Muscle layer of colon (tissue), 2 donors: ENCODE measurements around the gene EHD1.

Source experiments
- H3K27ac ChIP-seq: one replicate; pipeline ENCODE4 v1.7.0; 2013; ENCODE audit warnings: low read depth, mild to moderate bottlenecking, low read length, moderate library complexity
- H3K27me3 ChIP-seq, 2 donors: one replicate each; pipeline ENCODE4 v1.7.0; 2013; ENCODE audit warnings: low read length in 2 of 2, mild to moderate bottlenecking in 2 of 2; ENCODE audit not compliant: insufficient read depth in 2 of 2, control insufficient read depth in 1 of 2
- H3K36me3 ChIP-seq: one replicate; pipeline ENCODE4 v1.7.0; 2013; ENCODE audit warnings: mild to moderate bottlenecking, low read length; ENCODE audit not compliant: insufficient read depth
- H3K4me1 ChIP-seq: one replicate; pipeline ENCODE4 v1.7.0; 2013; ENCODE audit warnings: mild to moderate bottlenecking, low read length; ENCODE audit not compliant: insufficient read depth
- H3K4me3 ChIP-seq, 2 donors: one replicate each; pipeline ENCODE4 v1.7.0; 2013; ENCODE audit warnings: low read length in 2 of 2, low read depth in 1 of 2, mild to moderate bottlenecking in 1 of 2, moderate library complexity in 1 of 2
- H3K9ac ChIP-seq: one replicate; pipeline ENCODE4 v1.7.0; 2013; ENCODE audit warnings: low read length
- H3K9me3 ChIP-seq: one replicate; pipeline ENCODE4 v1.7.0; 2013; ENCODE audit warnings: mild to moderate bottlenecking, low read length
- donor health status: abdominal sarcoma.
- donor health status: Adenocarcinoma of cecum.

EHD1 gene

DNA sequence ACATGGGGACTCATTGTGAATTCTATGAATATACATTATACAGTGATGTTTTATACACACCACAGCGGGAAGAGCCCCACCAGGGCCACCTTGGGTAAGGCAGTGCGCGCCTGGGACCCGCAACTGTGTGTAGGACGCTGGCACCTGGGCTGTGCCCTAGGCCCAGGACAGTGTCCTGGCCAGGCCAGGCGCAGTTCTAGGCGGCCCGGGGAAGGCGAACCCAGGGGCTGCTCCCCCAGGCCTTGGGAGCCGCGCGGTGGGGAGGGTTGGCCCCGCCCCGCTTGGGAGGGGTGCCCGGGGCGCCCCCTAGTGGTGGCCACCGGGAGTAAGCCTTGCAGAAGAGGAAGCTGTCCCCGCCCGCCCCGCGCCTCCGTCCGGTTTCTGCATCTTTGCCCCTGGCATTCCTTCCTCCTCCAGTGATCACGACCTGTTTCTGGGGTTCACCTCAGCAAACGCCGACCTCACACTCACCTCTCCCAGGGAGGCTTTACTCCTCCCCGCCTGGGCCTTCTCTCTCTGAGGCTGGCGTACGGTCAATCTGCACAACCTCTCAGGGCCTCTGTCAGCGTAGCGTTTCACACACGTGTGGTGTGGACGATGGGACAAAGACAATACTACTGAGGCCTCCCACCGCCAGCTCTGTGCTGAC, 9.5 kb upstream of the EHD1 start:
- Histone ChIP-seq H3K4me1 (peaks cover 10% of the 10 kb centered on the region), H3K27ac (peak overlapping the region; percentile 37), H3K4me3 (peak overlapping the region; percentile 24 to 70), H3K9me3 (no peaks in the 10 kb centered on the region), H3K9ac (peak overlapping the region; percentile 53), H3K27me3 (no peaks in the 10 kb centered on the region), H3K36me3 (no peaks in the 10 kb centered on the region)

DNA sequence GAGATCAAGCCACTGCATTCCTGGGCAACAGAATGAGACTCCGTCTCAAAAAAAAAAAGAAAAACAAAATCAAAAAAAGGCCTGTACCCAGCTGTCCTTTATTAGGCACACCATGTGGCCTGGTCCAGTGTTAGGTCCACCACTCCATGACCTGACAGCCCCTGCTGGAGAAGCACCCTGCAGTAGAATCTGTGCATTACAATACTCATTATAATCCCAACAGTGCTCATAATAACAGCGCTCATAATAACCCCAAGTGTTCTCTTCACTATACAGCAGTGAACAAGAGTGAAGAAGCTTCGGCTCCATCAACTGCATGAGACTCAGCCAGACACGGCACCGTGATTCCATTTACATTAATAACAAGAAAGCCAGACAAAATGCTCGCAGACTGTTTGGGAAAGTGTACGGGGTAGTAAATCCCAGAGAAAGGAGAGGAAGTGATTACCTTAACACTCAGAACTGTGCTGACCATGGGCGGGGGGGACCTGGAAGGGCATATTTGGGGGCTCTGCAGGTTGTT, 8.9 kb upstream of the EHD1 start:
- Histone ChIP-seq H3K36me3 (no peaks in the 10 kb centered on the region), H3K9ac (peak overlapping the region; percentile 53), H3K27ac (peak overlapping the region; percentile 37), H3K4me1 (peaks cover 10% of the 10 kb centered on the region), H3K4me3 (peak overlapping the region in 1 of 2 donors; percentile 70), H3K9me3 (no peaks in the 10 kb centered on the region), H3K27me3 (no peaks in the 10 kb centered on the region)

DNA sequence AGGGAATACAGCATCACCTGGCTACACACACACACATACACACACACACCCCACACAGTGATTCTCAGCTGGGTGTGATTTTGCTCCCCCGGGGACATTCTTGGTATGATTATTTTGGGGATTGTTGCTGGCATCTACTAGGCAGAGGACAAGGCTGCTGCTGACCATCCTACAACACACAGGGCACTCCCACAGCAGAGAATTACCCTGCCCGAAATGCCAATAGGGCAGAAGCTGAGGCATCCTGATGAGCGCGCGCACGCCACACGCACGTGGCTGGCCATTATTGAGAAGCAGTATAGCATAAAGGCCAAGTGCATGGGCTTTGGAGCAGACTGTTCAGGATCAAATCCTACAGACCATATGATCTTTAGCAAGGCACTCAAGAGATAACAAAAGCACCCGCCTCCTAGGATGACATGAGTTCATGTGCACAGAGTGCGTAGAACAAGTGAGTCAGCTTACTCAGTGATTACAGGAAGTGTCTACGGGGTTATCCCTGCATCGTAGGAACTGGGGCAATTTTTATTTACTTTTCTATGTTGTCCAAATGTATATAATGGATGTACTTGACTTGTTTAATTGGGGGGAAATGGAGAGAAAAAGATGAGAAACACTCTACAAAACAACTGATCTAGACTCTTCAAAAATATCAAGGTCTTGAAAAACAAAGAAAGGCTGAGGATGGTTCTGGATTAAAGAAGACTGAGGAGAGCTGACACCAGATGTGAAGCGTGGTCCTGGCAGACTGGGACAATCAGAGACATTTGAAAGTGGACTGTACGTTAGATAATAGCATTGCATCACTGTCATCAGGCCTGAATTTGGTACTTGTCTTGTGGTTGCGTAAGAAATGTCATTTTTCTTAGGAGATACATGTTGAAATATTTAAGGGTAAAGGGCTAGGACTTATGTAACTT, 7.2 kb upstream of the EHD1 start:
- H3K9ac ChIP-seq: no peak overlapping the region
- H3K27ac ChIP-seq: no peak overlapping the region
- H3K9me3 ChIP-seq: no peaks in the 10 kb centered on the region
- H3K4me1 ChIP-seq: peaks cover 10% of the 10 kb centered on the region
- no peaks in the 10 kb centered on the region for H3K36me3 ChIP-seq
- H3K4me3 ChIP-seq: no peak overlapping the region
- no peaks in the 10 kb centered on the region for H3K27me3 ChIP-seq

DNA sequence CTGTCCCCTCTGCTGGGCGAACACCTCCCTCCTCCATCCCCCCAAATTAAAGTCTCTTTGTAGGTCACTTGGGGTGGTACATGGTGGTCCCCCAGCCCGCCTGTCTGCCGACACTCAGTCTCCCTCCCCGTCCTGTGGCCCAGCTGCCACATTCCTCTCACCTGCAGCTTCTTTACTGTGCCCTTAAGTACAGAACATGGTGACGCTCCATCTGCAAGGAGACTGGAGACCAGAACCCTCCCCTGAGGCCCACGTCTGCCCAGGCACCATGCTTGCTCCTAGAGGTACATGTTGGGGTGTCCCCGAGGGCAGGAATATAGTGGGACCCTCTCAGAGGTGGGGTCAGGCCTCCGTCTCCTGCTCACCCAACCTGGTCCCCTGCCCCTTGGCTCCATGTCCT, 5.6 kb upstream of the EHD1 start:
- Histone ChIP-seq H3K9me3 (no peaks in the 10 kb centered on the region), H3K4me1 (peaks cover 19% of the 10 kb centered on the region), H3K36me3 (no peaks in the 10 kb centered on the region), H3K9ac (no peak overlapping the region), H3K27ac (no peak overlapping the region), H3K27me3 (no peaks in the 10 kb centered on the region), H3K4me3 (no peak overlapping the region)

DNA sequence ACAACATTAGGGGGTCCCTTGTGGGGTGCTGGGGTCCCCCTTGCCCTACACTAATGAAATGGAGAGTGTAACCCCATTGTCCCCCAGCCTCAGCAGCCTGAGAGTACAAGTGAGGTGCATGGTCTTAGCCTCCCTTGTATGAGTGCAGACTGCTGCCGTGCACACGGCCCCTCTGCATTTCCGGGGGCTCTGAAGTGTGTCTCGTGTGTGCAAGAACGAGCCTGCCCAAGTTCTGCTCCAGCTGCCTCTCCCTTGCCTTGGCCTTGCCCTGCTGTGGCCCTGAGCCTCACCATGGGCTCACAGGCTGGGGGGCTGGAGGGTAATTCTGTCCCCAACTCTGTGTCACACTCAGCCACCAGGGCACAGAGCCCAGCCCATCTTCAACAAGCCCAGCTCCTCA, 5.2 kb upstream of the EHD1 start:
- Histone ChIP-seq H3K9ac (no peak overlapping the region), H3K36me3 (no peaks in the 10 kb centered on the region), H3K4me3 (no peak overlapping the region), H3K4me1 (peaks cover 19% of the 10 kb centered on the region), H3K27me3 (no peaks in the 10 kb centered on the region), H3K9me3 (no peaks in the 10 kb centered on the region), H3K27ac (no peak overlapping the region)

DNA sequence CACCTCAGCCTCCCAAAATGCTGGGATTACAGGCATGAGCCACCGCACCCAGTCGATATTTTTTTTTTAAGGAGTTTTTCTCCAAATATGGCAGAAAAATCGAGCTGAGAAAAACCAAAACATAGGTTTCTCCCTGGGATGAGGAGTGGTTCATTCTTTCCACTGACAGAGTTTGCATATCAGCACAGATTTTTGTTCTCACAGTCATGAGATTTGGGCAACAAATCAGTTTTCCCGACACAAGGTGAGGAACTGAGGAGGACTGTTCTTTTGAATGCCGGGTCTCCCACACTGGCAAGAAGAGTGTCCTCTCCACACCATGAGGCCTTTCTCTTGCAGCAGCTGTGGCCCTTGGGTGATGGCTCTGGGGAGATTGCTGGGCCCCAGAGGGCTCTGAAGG, 3.8 kb upstream of the EHD1 start:
- H3K27ac ChIP-seq: no peak overlapping the region
- peaks cover 10% of the 10 kb centered on the region for H3K4me1 ChIP-seq
- no peaks in the 10 kb centered on the region for H3K9me3 ChIP-seq
- H3K9ac ChIP-seq: no peak overlapping the region
- H3K27me3 ChIP-seq: no peaks in the 10 kb centered on the region
- no peak overlapping the region for H3K4me3 ChIP-seq
- H3K36me3 ChIP-seq: no peaks in the 10 kb centered on the region

DNA sequence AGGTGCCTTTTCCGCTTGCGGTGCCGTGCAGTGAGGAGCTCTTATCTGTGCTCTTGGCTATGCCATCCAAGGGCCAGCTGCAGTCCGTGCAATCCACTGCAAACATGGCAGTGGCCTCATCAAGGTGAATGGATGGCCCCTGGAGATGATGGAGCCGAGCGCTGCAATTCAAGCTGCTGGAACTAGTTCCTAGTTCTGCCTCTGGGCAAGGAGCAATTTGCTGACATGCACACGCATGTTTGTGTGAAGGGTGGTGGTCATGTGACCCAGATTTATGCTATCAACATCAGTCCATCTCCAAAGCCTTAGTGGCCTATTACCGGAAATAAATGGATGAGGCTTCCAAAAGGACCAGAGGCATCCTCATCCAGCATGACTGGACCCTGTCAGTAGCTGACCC, 3.1 kb upstream of the EHD1 start:
- no peak overlapping the region for H3K4me3 ChIP-seq
- H3K9me3 ChIP-seq: no peaks in the 10 kb centered on the region
- H3K27ac ChIP-seq: no peak overlapping the region
- H3K36me3 ChIP-seq: no peaks in the 10 kb centered on the region
- H3K4me1 ChIP-seq: peaks cover 15% of the 10 kb centered on the region
- no peaks in the 10 kb centered on the region for H3K27me3 ChIP-seq
- no peak overlapping the region for H3K9ac ChIP-seq

DNA sequence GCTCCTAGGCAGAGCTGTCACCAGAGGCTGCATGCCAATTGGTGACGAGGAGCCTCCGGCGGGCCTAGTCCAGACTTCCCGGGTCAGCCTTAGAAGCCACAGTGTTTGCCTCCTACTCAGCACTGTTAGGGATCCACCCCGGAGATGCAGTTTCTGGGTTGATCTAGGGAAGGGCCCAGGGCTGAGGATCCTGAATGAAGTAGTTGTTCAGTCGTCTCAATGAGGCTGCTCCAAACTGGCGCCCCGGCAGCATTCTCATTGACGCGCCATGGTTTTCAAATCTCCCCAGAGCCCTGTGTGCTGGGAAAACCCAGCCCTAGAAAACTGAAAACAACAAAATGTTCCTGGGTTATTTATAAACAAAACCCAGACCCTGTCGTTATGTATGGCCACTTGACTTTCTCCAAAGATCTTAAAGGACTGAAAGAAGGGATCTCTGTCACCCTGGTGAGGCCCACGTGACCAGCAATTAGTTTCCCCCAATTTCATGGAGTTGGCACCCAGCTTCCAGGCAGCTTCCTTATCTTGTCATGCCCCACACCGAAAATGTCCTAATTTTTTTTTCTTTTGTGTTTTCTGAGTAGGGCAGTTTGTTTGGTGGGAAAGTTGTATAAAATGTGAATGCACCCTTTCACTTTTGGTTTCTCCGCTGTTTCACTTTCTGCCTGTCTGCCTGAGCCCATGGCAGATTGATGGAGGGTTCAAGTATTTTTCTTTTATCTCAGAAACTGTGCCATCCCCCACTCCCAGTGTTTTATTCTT, 2.0 kb upstream of the EHD1 start:
- H3K36me3 ChIP-seq: no peaks in the 10 kb centered on the region
- H3K4me3 ChIP-seq: no peak overlapping the region
- no peak overlapping the region for H3K9ac ChIP-seq
- no peak overlapping the region for H3K27ac ChIP-seq
- H3K27me3 ChIP-seq: no peaks in the 10 kb centered on the region
- H3K9me3 ChIP-seq: no peaks in the 10 kb centered on the region
- H3K4me1 ChIP-seq: peaks cover 25% of the 10 kb centered on the region

DNA sequence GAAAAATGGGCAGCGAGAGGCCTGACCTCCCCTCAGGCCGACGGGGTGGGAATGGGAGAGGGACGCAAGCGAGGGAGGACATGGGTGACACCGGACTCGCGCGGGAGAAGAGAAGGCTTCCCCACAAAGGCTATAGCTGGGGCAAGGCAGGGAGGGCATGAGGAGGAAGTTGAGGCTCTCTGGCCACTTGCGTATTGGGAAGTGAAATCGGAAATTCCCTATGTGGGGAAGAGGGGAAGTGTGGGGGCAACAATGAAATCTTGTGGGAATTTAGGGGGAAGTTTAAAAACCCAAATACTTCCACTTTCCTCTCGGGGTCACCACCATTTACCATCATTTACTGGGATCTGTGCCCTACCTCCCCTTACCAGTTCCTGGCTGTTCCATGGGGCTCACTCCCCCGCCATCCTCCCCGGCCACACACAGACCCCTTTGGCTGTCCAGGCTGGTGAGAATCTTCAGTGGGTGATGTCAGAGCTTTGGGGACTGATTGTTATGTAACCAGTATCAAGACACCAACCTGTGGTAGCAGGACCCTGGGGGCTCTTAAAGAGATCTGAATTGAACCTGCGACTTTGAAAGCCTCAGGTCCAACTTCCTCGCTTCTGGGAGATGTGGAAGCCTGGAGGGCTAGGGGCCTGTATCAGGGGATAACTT, 951 bp upstream of the EHD1 start:
- H3K27me3 ChIP-seq: no peaks in the 10 kb centered on the region
- H3K4me1 ChIP-seq: peaks cover 36% of the 10 kb centered on the region
- peak overlapping the region; percentile 53 to 86 for H3K4me3 ChIP-seq
- peaks cover 6% of the 10 kb centered on the region for H3K36me3 ChIP-seq
- peak overlapping the region; percentile 74 for H3K9ac ChIP-seq
- H3K27ac ChIP-seq: peak overlapping the region; percentile 91
- no peaks in the 10 kb centered on the region for H3K9me3 ChIP-seq

DNA sequence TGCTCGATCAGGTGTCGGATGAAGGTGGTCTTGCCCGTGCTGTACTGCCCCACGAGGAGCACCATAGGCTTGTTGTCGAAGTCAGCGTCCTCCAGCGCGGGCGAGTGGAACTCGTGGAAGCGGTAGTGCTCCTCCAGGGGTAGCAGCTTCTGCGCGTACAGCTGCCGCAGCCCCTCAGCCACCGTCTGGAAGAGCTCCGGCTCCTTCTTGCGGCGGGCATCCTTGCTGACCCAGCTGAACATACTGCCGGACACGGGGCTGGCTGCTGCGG, 263 bp downstream of the EHD1 start:
- peaks cover 41% of the 10 kb centered on the region for H3K4me1 ChIP-seq
- H3K9ac ChIP-seq: peak overlapping the region; percentile 56
- H3K9me3 ChIP-seq: no peaks in the 10 kb centered on the region
- H3K4me3 ChIP-seq: peak overlapping the region; percentile 51 to 61
- no peaks in the 10 kb centered on the region for H3K27me3 ChIP-seq
- H3K36me3 ChIP-seq: peaks cover 13% of the 10 kb centered on the region
- peak overlapping the region; percentile 91 for H3K27ac ChIP-seq
